HEK293T (cell line): ENCODE results near the gene HLCS.

Experiments used
- CTCF ChIA-PET: fragments of 350-600 bp; formaldehyde crosslinking; extraction: SDS; loops from one replicate; lab custom pipeline; 2021; ENCODE audit warnings: antibody characterized with exemption, inconsistent platforms; lab: Yijun Ruan, JAX
- POLR2A ChIA-PET: fragments of 350-600 bp; formaldehyde crosslinking; extraction: SDS; loops from one replicate; lab custom pipeline; 2020; ENCODE audit warnings: antibody characterized with exemption, inconsistent platforms; lab: Yijun Ruan, JAX
- DNase-seq: peaks from one replicate; pipeline ENCODE4 v3.0.0; 2012; ENCODE audit warnings: mixed read lengths; ENCODE audit errors: extremely low spot score
- ARNT ChIP-seq: fragments of 450-650 bp; IDR thresholded peaks from 2 replicates; pipeline ENCODE4 v1.6.1; 2017; ENCODE audit warnings: mild to moderate bottlenecking
- BHLHE40 ChIP-seq: fragments of 450-650 bp; IDR thresholded peaks from 2 replicates; pipeline ENCODE4 v1.6.1; 2016; ENCODE audit warnings: mild to moderate bottlenecking, moderate library complexity, borderline replicate concordance
- CTBP1 ChIP-seq: fragments of 450-650 bp; IDR thresholded peaks from 2 replicates; pipeline ENCODE4 v1.6.1; 2016; ENCODE audit warnings: borderline replicate concordance
- ELF4 ChIP-seq: fragments of 450-650 bp; IDR thresholded peaks from 2 replicates; pipeline ENCODE4 v1.6.1; 2017; ENCODE audit warnings: antibody characterized with exemption
- FOXA1 ChIP-seq: fragments of 450-650 bp; IDR thresholded peaks from 2 replicates; pipeline ENCODE4 v1.6.1; 2016; ENCODE audit warnings: mild to moderate bottlenecking
- FOXK2 ChIP-seq: fragments of 450-650 bp; IDR thresholded peaks from 2 replicates; pipeline ENCODE4 v1.6.1; 2016; ENCODE audit warnings: mild to moderate bottlenecking
- FOXM1 ChIP-seq: fragments of 450-650 bp; IDR thresholded peaks from 2 replicates; pipeline ENCODE4 v1.6.1; 2017; ENCODE audit warnings: mild to moderate bottlenecking, borderline replicate concordance
- HDGF ChIP-seq: fragments of 450-650 bp; IDR thresholded peaks from 2 replicates; pipeline ENCODE4 v1.6.1; 2017; ENCODE audit warnings: antibody characterized with exemption, borderline replicate concordance
- L3MBTL2 ChIP-seq: fragments of 450-650 bp; conservative IDR thresholded peaks from 2 replicates; pipeline ENCODE4 v1.6.1; 2016; ENCODE audit warnings: mild to moderate bottlenecking
- LEF1 ChIP-seq: fragments of 450-650 bp; IDR thresholded peaks from 2 replicates; pipeline ENCODE4 v1.6.1; 2017; ENCODE audit warnings: mild to moderate bottlenecking, borderline replicate concordance
- NFRKB ChIP-seq: fragments of 450-650 bp; IDR thresholded peaks from 2 replicates; pipeline ENCODE4 v1.6.1; 2016; ENCODE audit warnings: mild to moderate bottlenecking, moderate library complexity
- PKNOX1 ChIP-seq: fragments of 450-650 bp; IDR thresholded peaks from 2 replicates; pipeline ENCODE4 v1.6.1; 2016
- SP1 ChIP-seq: fragments of 450-650 bp; IDR thresholded peaks from 2 replicates; pipeline ENCODE4 v1.6.1; 2017
- SUZ12 ChIP-seq: fragments of 450-650 bp; IDR thresholded peaks from 2 replicates; pipeline ENCODE4 v1.6.1; 2016; ENCODE audit warnings: mild to moderate bottlenecking
- TARDBP ChIP-seq: fragments of 450-650 bp; IDR thresholded peaks from 2 replicates; pipeline ENCODE4 v1.6.1; 2016
- ZNF384 ChIP-seq: fragments of 450-650 bp; IDR thresholded peaks from 2 replicates; pipeline ENCODE4 v1.6.1; 2016

HLCS gene

GRCh38 chr21:36749935-36750575 is 216.4 kb downstream of the HLCS start:
- CTCF ChIA-PET, result no interaction called here
- TF ChIP-seq BHLHE40, result no peak
- no peak for TF ChIP-seq CTBP1
- TF ChIP-seq FOXA1, result no peak
- TF ChIP-seq L3MBTL2, result no peak
- TF ChIP-seq ELF4, result no peak
- TF ChIP-seq LEF1, result no peak
- POLR2A ChIA-PET, result no interaction called here
- DNase-seq, result no peak

GRCh38 chr21:36747815-36748383 is 218.6 kb downstream of the HLCS start:
- POLR2A ChIA-PET, result no interaction called here
- no peak for DNase-seq
- CTCF ChIA-PET, result no interaction called here
- TF ChIP-seq ARNT (no peak), FOXM1 (no peak), SP1 (no peak), CTBP1 (no peak), SUZ12 (no peak), BHLHE40 (no peak), LEF1 (no peak), TARDBP (no peak)

GRCh38 chr21:36747041-36747814 is 219.2 kb downstream of the HLCS start:
- DNase-seq, result no peak
- ChIA-PET CTCF (no interaction called here), POLR2A (no interaction called here)
- no peak for TF ChIP-seq FOXA1
- no peak for TF ChIP-seq TARDBP
- TF ChIP-seq NFRKB, result no peak
- TF ChIP-seq SUZ12, result no peak
- no peak for TF ChIP-seq ARNT
- TF ChIP-seq FOXM1, result no peak
- no peak for TF ChIP-seq FOXK2
- TF ChIP-seq SP1, result no peak
- TF ChIP-seq ELF4, result no peak
- no peak for TF ChIP-seq PKNOX1
- TF ChIP-seq ZNF384, result no peak
- no peak for TF ChIP-seq L3MBTL2
- TF ChIP-seq CTBP1, result no peak
- TF ChIP-seq BHLHE40, result no peak
- TF ChIP-seq LEF1, result no peak
- TF ChIP-seq HDGF, result no peak

GRCh38 chr21:36745459-36745858 is 221.0 kb downstream of the HLCS start:
- TF ChIP-seq TARDBP, result no peak
- TF ChIP-seq SP1, result no peak
- ChIA-PET POLR2A (no interaction called here), CTCF (no interaction called here)
- no peak for DNase-seq

- no peak for TF ChIP-seq ZNF384
- TF ChIP-seq FOXK2, result no peak
- TF ChIP-seq CTBP1, result no peak
- TF ChIP-seq SUZ12, result no peak
- TF ChIP-seq ELF4, result no peak
- TF ChIP-seq L3MBTL2, result no peak
- TF ChIP-seq HDGF, result no peak
- TF ChIP-seq LEF1, result no peak
- TF ChIP-seq BHLHE40, result no peak
- no peak for TF ChIP-seq FOXM1
- POLR2A ChIA-PET, result no interaction called here
- CTCF ChIA-PET, result interaction anchor here (1.0 kb wide), 1 partner anchor 14 kb away, joined by 3 read pairs; no protein-coding TSS in a partner anchor
Observed at GRCh38 chr21:36744560-36745231, 221.8 kb downstream of the HLCS start.

GRCh38 chr21:36744190-36744559 is 222.3 kb downstream of the HLCS start:
- no peak for DNase-seq
- CTCF ChIA-PET, result interaction anchor here (1.0 kb wide), 1 partner anchor 14 kb away, joined by 3 read pairs; no protein-coding TSS in a partner anchor
- POLR2A ChIA-PET, result no interaction called here
- TF ChIP-seq HDGF, result no peak
- TF ChIP-seq FOXM1, result no peak

More at GRCh38 chr21:36744560-36745231, 221.8 kb downstream of the HLCS start:
- no peak for DNase-seq

- no peak for DNase-seq
- TF ChIP-seq CTBP1 (no peak), BHLHE40 (no peak), ZNF384 (no peak), FOXK2 (no peak), NFRKB (no peak), HDGF (no peak), TARDBP (no peak), SUZ12 (no peak), LEF1 (no peak), ELF4 (no peak), SP1 (no peak), FOXM1 (no peak)
- ChIA-PET CTCF (no interaction called here), POLR2A (no interaction called here)
Observed at GRCh38 chr21:36743446-36743845, 223.0 kb downstream of the HLCS start.
